Measurements from ENCODE around the gene SMC6.

The SMC6 gene

DNA sequence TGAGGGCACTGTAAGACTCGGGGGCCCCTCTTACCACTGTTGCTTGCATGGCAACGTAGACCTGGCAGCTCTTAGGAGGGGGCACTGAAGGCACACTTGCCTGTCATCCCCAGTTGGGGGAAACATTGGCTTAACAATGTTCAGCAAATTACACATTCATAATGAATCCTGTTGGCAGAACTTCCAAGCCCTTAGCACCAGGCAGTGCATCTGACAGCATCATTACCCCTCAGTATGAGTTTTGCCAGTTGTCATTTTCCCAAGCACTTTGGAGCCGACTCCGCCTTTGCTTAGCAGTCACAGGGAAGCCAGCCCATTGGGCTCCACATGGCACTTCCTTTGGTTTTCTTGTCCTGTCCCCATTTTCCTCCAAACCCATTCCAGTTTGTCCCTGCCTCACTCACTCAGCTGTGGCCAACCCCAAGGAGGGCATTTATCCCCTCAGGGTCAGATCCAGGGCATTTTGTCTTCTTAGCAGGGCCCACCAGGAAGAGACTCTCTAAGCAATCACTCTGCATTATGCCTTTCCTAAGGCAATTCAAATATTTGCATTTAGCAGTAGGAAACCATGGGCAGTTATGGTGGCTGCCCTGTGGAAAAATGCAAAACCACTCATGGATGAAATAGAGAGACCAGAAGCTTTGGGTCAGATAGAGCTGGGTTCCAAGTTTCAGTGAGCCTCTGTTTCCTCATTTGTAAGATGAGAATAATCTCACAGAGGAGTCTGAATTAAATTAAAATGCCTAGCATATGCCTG lies 139.3 kb downstream of the SMC6 start:
- Histone ChIP-seq H3K4me1 (ENCODE audit: control insufficient read depth in 5 of 5, insufficient read depth in 5 of 5, low read length in 5 of 5) (no peaks in the 10 kb centered on the region), H3K27ac (ENCODE audit: low read depth, low read length) (no peak overlapping the region), H3K36me3 (ENCODE audit: control insufficient read depth in 5 of 5, insufficient read depth in 5 of 5, low read length in 5 of 5) (no peaks in the 10 kb centered on the region), H3K27me3 (ENCODE audit: control insufficient read depth in 5 of 5, insufficient read depth in 4 of 5, low read length in 5 of 5) (peaks cover 0 to 5% (median 0%) of the 10 kb centered on the region in 5 donors), H3K9me3 (ENCODE audit: control insufficient read depth in 5 of 5, low read length in 5 of 5) (no peaks in the 10 kb centered on the region), H3K9ac (ENCODE audit: low read length in 5 of 5) (no peak overlapping the region), H3K4me3 (ENCODE audit: low read depth in 1 of 5, low read length in 5 of 5) (no peak overlapping the region)
